HUES64 (cell line): ENCODE results near the gene SPARC.

Experiments used
- H3K27ac ChIP-seq: 2 replicates; pipeline ENCODE4 v1.7.0; 2013; ENCODE audit warnings: low read depth, low read length, inconsistent platforms
- H3K27me3 ChIP-seq: 2 replicates; pipeline ENCODE4 v1.6.1; 2013; ENCODE audit warnings: mild to moderate bottlenecking, low read length; ENCODE audit not compliant: insufficient read depth
- H3K36me3 ChIP-seq: 2 replicates; pipeline ENCODE4 v1.6.1; 2013; ENCODE audit warnings: mild to moderate bottlenecking, low read length; ENCODE audit not compliant: insufficient read depth
- H3K4me1 ChIP-seq: 2 replicates; pipeline ENCODE4 v1.6.1; 2013; ENCODE audit warnings: mild to moderate bottlenecking, low read length, moderate library complexity; ENCODE audit not compliant: insufficient read depth
- H3K4me3 ChIP-seq: 2 replicates; pipeline ENCODE4 v1.5.1; 2013; ENCODE audit warnings: mild to moderate bottlenecking, low read length, moderate library complexity
- H3K9ac ChIP-seq: 2 replicates; pipeline ENCODE4 v1.6.1; 2013; ENCODE audit warnings: mild to moderate bottlenecking, low read depth, low read length
- H3K9me3 ChIP-seq: 2 replicates; pipeline ENCODE4 v1.6.1; 2013; ENCODE audit warnings: low read depth, low read length; ENCODE audit not compliant: insufficient read depth
- WGBS: fragments of 150-250, 120-280 bp; methylation state at CpG from one replicate; pipeline ENCODE4 v1.1.7; 2013; ENCODE audit warnings: missing lambda C conversion rate; 5-methylcytosine and 5-hydroxymethylcytosine counted together

Gene SPARC

DNA sequence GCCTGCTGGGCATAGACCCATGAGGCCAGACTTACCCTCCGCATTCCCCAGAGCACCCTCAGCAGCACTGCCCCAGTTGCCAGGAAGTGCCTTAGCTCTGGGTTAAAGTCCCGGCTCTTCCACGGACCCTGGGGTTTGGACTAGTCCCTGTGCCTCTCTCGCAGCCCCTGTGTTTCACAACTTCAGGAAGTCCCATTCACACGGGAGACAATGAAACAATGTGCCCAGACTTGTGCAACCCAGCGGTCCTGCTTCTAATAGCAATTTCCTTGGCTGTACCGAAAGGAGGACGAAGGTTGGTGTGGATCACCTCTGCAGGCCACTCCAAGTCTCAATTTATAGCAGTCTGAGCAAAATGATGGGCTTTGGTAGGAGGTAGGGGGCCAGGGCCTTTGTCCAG is 53.8 kb downstream of the SPARC start:
- 92% methylated on average over 8 of the region's 8 CpGs for WGBS
- H3K4me1 ChIP-seq: no peaks in the 10 kb centered on the region
- H3K9me3 ChIP-seq: no peaks in the 10 kb centered on the region
- no peaks in the 10 kb centered on the region for H3K36me3 ChIP-seq
- H3K27me3 ChIP-seq: peaks cover 15% of the 10 kb centered on the region; the same call in 1 of the 2 replicates
- no peak overlapping the region for H3K4me3 ChIP-seq
- H3K27ac ChIP-seq: no peak overlapping the region
- H3K9ac ChIP-seq: no peak overlapping the region

DNA sequence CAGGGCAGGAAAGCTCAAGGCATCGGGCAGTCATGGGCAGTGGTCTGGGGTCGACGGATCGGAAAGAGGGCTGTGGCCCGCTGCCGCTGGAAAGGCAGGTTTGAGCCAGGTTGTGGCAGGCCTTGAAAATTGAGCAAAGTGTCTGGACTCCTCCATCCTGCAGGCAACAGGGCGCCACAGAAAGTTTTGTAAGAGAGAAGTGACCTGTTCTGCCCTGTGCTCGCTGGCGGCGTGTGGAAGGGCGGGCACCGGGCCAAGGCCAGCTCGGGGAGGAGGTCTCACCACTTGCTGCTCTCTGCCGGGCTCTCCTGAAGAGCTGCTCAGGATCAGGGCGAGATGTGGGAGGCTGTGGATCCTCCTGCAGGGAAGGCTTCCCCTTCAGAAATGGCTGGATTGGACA is 54.2 kb downstream of the SPARC start:
- no peak overlapping the region for H3K9ac ChIP-seq
- no peaks in the 10 kb centered on the region for H3K4me1 ChIP-seq
- H3K27ac ChIP-seq: no peak overlapping the region
- H3K27me3 ChIP-seq: peaks cover 11% of the 10 kb centered on the region; the same call in 1 of the 2 replicates
- 90% methylated on average over 15 of the region's 15 CpGs for WGBS
- H3K9me3 ChIP-seq: no peaks in the 10 kb centered on the region
- no peaks in the 10 kb centered on the region for H3K36me3 ChIP-seq
- no peak overlapping the region for H3K4me3 ChIP-seq

DNA sequence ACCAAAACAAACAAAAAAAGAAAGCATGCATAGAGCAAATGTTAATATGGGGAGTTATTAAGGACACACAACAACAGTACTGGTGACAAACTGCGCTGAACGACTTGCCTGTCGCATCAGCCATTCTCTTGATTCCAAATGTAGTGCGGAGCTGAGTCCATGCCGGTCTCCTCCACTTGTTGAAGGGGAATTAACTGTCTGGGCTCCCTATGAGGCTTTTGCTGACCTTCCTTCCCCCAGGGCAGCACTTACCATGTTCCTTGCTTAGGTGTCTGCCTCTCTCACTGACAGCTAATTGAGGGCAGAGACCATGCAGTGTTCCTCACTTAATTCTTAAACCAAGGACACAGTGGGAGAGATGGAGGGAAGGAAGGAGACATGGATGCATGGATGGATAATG is 54.8 kb downstream of the SPARC start:
- no peak overlapping the region for H3K27ac ChIP-seq
- no peaks in the 10 kb centered on the region for H3K4me1 ChIP-seq
- H3K9me3 ChIP-seq: no peaks in the 10 kb centered on the region
- H3K36me3 ChIP-seq: no peaks in the 10 kb centered on the region
- peaks cover 10% of the 10 kb centered on the region; the same call in 1 of the 2 replicates for H3K27me3 ChIP-seq
- 90% methylated on average over 5 of the region's 5 CpGs for WGBS
- no peak overlapping the region for H3K4me3 ChIP-seq
- no peak overlapping the region for H3K9ac ChIP-seq

DNA sequence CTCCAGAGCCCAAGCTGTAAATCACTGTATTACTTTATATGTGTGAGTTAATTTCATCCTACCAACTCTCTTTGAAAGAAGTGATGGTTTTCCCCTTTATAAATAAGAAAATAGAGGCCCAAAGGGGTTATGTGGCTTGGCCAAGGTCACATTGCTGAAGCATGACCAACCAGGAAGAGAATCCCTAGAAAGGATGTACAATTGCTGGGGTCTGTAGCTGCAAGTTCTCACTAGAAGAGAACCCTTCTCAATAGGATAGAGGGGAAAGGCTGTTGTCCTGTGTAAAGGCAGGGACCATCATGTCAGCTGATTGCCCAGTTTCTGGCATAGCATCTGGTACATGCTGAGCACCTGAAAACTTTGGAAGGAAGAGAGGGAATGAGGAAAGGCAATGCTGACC is 56.6 kb downstream of the SPARC start:
- no peaks in the 10 kb centered on the region for H3K36me3 ChIP-seq
- H3K27me3 ChIP-seq: no peaks in the 10 kb centered on the region
- no peaks in the 10 kb centered on the region for H3K4me1 ChIP-seq
- H3K4me3 ChIP-seq: no peak overlapping the region
- H3K9me3 ChIP-seq: no peaks in the 10 kb centered on the region
- no peak overlapping the region for H3K27ac ChIP-seq
- no peak overlapping the region for H3K9ac ChIP-seq

DNA sequence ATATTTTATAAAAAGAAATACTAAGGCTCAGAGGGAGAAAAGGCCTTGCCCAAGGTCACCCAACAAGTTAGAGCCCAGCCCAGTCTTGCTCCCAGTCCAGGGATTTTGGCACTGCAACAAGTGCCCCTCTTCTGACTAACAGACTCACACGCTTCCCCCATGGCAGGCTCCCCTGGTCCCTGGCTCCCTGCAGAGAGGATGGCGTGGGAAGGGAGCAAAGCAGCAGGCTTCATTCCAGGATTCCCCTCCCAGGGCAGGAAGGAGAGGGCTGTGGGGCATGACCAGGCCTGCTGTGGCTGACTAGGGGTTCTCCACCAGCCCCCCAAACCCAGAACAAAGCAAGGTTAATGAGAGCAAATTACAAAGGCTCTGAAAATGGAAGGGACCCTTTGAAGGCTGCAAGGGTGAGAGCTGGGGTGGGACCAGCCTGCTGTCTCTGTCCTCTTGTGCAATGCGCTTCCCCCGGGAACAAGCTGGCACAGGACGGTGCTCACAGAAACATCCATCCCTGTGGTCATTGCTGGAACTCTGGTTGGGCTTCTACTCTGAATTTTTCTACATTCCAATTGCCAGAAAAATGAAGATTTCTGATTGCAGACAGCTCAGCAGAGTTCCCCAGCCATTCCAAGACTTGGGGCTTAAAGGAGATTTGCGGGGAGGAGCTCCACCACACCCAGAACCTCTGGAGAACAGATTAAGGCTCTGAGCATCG is 58.4 kb downstream of the SPARC start:
- no peak overlapping the region for H3K9ac ChIP-seq
- H3K4me3 ChIP-seq: no peak overlapping the region
- no peaks in the 10 kb centered on the region for H3K27me3 ChIP-seq
- H3K36me3 ChIP-seq: no peaks in the 10 kb centered on the region
- H3K27ac ChIP-seq: no peak overlapping the region
- H3K9me3 ChIP-seq: no peaks in the 10 kb centered on the region
- H3K4me1 ChIP-seq: no peaks in the 10 kb centered on the region
- 83% methylated on average over 7 of the region's 7 CpGs for WGBS

DNA sequence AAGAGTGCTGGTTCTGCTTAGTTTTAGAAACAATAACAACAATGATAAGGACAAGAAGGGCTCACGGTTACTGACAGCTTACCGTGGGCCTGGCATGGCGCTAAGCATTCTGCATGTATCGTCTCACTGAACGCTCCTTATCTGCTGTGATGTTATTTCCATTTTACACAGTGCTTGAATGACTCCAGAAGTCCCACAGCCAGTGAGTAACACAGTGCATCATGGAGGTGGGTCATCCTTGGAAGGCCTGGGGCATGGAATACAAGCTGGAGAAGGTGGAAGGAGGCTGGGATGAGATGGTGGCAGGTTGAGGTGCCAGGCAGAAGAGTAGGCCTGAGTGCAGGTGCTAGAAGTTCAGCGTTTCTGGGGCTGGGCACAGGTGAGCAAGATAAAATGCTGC is 59.1 kb downstream of the SPARC start:
- Histone ChIP-seq H3K4me1 (no peaks in the 10 kb centered on the region), H3K36me3 (no peaks in the 10 kb centered on the region), H3K9ac (no peak overlapping the region), H3K4me3 (no peak overlapping the region), H3K27me3 (no peaks in the 10 kb centered on the region), H3K27ac (no peak overlapping the region), H3K9me3 (no peaks in the 10 kb centered on the region)
- 95% methylated on average over 6 of the region's 6 CpGs for WGBS

DNA sequence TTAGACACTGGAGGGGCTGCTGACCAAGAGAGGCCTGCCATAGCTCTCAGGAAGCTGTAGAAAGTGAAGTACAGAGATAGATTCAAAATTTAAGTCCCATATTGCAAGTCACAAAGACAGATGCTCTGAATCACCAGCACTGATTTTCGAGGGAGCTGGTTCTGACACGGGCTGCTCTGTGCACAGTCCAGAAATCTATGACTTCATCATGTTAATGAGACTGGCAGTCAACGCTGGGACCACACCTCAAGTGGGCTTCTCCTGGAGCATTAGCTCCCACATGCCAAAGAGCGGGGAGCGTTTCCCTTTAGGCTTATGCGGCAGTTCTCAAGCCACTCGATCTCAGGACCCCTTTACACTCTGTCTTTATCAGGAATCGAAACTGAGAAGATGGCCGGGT is 61.4 kb downstream of the SPARC start:
- no peaks in the 10 kb centered on the region for H3K36me3 ChIP-seq
- no peaks in the 10 kb centered on the region for H3K9me3 ChIP-seq
- H3K27me3 ChIP-seq: no peaks in the 10 kb centered on the region
- no peak overlapping the region for H3K27ac ChIP-seq
- H3K4me1 ChIP-seq: peaks cover 8% of the 10 kb centered on the region
- 94% methylated on average over 9 of the region's 9 CpGs for whole genome bisulfite sequencing
- H3K4me3 ChIP-seq: no peak overlapping the region
- no peak overlapping the region for H3K9ac ChIP-seq

DNA sequence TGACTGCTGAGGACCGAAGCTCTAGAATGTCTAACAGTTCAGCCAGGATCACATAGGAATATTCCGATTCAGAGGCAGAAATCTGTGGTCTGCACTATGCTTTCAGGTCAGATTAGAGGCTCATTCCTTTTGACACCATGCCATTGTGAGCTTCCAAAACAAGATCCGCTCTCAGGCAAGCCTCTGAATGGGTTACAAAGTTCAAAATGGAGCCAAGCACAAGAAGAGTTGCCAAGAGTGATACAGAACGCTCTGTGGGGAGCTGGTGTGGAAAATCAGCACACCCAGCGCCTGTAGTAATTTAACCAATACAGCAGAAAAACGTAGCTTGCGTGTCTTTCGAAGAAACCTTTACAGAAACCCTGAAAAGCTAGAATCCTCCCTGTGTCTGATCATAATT is 62.2 kb downstream of the SPARC start:
- H3K27ac ChIP-seq: no peak overlapping the region
- no peak overlapping the region for H3K9ac ChIP-seq
- H3K27me3 ChIP-seq: no peaks in the 10 kb centered on the region
- H3K4me1 ChIP-seq: peaks cover 16% of the 10 kb centered on the region
- H3K9me3 ChIP-seq: no peaks in the 10 kb centered on the region
- no peak overlapping the region for H3K4me3 ChIP-seq
- 92% methylated on average over 8 of the region's 8 CpGs for WGBS
- no peaks in the 10 kb centered on the region for H3K36me3 ChIP-seq

DNA sequence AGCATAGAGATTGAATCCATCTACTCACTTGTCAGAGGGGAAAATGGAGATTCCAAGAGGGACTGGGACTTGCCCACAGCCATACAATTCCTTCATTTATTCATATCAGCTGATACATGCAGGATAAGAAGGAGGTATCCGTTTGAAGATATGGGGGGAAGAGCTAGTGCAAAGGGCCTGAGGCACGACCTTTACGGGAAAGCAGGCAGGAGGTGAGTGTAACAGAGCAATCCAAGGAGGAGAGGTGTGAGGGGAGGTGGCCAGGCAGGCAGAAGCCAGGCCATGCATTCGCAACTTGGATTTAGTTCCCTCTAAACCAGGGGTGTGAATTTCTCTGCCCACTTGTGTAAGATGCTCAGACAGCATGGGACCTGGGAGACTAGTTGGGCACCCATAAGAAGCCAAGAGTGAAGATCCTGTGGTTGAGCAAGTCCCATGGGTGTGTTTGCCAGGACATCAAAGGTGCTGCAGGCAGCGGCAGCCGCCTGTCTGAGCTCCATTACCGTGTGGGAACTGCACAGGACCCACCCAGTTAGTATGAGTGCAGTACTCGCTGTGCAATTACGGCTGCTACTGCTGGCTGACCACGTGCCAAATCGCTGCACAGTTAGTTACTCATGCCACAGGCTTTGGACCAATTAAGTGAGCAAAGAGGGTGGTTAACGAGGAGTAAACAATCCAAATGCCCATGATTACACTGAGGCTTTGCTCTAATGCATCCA is 64.2 kb downstream of the SPARC start:
- H3K9ac ChIP-seq: no peak overlapping the region
- 87% methylated on average over 12 of the region's 12 CpGs for WGBS
- peaks cover 26% of the 10 kb centered on the region for H3K4me1 ChIP-seq
- no peak overlapping the region for H3K27ac ChIP-seq
- H3K9me3 ChIP-seq: no peaks in the 10 kb centered on the region
- H3K36me3 ChIP-seq: no peaks in the 10 kb centered on the region
- no peak overlapping the region for H3K4me3 ChIP-seq
- no peaks in the 10 kb centered on the region for H3K27me3 ChIP-seq

DNA sequence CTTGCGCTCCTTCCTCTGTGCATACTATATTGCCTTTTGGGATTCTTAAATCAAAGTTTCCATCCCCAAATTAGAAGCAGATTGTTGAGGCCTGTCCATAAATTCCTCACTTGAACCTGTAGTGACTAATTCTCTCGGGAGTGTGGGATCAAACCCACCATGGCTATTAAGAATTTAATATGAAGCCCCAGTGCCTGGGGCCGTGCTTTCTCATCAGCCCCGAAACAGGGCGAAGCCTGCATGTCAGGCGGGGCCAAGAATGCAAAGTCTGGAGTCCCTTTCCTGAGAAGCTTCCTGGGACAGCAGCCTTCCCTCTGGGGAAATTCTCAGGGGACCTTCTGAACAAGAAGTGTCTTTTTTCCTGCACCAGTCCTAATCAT is 66.3 kb downstream of the SPARC start:
- H3K27ac ChIP-seq: peak overlapping the region; percentile 5; the same call in 1 of the 2 replicates
- WGBS: 68% methylated on average over 6 of the region's 6 CpGs

DNA sequence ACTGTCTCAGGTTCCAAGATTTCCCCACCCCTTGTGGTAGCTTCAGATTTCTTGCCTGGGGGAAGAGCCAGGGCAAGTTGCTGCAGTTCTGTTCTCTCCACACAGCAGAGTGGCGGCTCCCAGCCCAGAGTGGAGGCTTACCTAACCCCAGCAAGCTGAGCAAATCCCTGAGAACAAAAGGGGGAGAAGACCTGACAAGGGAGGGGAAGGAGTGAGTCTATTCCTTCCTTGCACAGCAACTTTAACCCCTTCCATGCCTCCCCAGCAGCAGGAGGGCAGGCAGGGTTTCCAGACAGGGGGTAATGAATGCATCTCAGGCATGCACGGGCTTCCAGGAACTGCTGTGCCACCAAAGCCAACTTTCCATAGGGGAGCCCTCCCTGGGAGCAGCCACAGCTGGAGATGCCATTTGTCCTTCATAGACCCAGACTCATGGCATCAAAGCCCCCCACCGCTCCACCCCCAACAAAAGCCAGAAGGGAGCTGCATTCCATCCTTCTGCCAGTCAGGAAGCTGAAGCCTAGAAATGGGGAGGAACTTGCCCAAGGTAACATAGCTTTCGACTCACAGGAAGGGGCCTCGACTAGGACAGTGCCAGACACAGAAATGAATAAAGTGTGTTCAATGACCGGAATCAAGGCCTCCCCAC is 66.8 kb downstream of the SPARC start:
- peak overlapping the region; percentile 49; the same call in 1 of the 2 replicates for H3K27ac ChIP-seq

More for the DNA sequence above, 66.3 kb downstream of the SPARC start:
- Histone ChIP-seq H3K9me3 (no peaks in the 10 kb centered on the region), H3K9ac (no peak overlapping the region), H3K36me3 (no peaks in the 10 kb centered on the region), H3K27me3 (no peaks in the 10 kb centered on the region), H3K4me1 (peaks cover 26% of the 10 kb centered on the region), H3K4me3 (no peak overlapping the region)

More for the DNA sequence above, 66.8 kb downstream of the SPARC start:
- H3K36me3 ChIP-seq: no peaks in the 10 kb centered on the region
- H3K9ac ChIP-seq: no peak overlapping the region
- no peak overlapping the region; the same call in 1 of the 2 replicates for H3K4me3 ChIP-seq
- WGBS: 24% methylated on average over 6 of the region's 6 CpGs
- H3K4me1 ChIP-seq: peaks cover 29% of the 10 kb centered on the region
- H3K27me3 ChIP-seq: no peaks in the 10 kb centered on the region
- H3K9me3 ChIP-seq: no peaks in the 10 kb centered on the region
